ENCODE results near the gene HYI.
A peak's percentile ranks its signal among the peaks of the same experiment; 100 is the strongest.
"Not testable (repeated sequence)": the region's sequence is repeated elsewhere in the genome, so short reads cannot be mapped to it uniquely, and the experiment has no call there.

Gene HYI

DNA sequence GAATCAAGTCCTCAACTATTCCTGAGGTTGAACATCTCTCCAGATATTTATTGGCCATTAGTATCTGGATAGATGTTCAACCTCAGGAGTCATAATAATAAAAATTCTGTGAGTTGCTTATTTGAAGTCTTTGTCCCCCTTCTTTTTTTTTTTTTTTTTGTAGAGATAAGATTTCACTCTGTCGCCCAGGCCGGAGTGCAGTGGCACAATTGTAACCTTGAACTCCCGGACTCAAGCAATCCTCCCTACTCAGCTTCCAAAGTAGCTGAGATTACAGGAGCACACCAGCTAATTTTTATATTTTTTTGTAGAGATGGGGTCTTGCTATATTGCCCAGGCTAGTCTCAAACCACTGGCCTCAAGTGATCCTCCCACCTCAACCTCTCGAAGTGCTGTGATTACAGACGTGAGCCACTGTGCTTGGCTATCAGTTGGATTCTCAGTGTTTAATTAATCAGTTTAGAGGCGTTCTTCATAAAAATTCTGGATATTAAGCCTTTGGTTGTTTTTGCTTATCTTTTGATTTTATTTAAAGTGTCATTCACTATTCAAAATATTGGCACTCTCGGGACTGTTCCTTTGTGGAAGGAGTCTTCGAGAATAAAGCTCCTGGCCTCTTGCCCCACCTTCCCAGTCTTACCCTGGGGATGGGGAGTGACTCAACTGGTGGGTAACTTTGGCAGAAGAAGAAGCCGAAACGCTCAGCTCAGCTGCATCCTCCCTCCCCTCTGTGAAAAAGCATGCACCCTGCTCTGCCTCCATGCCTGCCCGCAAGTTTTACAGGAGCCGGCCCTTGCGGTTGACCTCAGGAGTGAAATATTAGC is 11.2 kb upstream of the HYI start:
- Histone ChIP-seq H3K79me2 (ENCODE audit: control insufficient read depth, insufficient read depth, low read length, unreplicated experiment) (no peaks in the 10 kb centered on the region), H3K4me1 (ENCODE audit: control insufficient read depth, insufficient read depth, low read length, unreplicated experiment) (no peaks in the 10 kb centered on the region), H3K27me3 (ENCODE audit: insufficient read depth, low read length) (no peaks in the 10 kb centered on the region), H2AFZ (ENCODE audit: low read length, unreplicated experiment) (no peak overlapping the region), H3K4me3 (ENCODE audit: low read depth, low read length) (no peak overlapping the region), H3K36me3 (ENCODE audit: insufficient read depth, low read length) (no peaks in the 10 kb centered on the region), H3K27ac (ENCODE audit: low read depth, low read length) (no peak overlapping the region)

GRCh38 chr1:43463479-43463878 is 9.7 kb upstream of the HYI start:
- no peak overlapping the region for H3K27ac ChIP-seq (ENCODE audit: low read depth, low read length)
- H3K36me3 ChIP-seq (ENCODE audit: insufficient read depth, low read length) = no peaks in the 10 kb centered on the region
- no peak overlapping the region for H2AFZ ChIP-seq (ENCODE audit: low read length, unreplicated experiment)
- H3K27me3 ChIP-seq (ENCODE audit: insufficient read depth, low read length) = no peaks in the 10 kb centered on the region
- H3K79me2 ChIP-seq (ENCODE audit: control insufficient read depth, insufficient read depth, low read length, unreplicated experiment) = no peaks in the 10 kb centered on the region
- no peak overlapping the region for H3K4me3 ChIP-seq (ENCODE audit: low read depth, low read length)
- H3K4me1 ChIP-seq (ENCODE audit: control insufficient read depth, insufficient read depth, low read length, unreplicated experiment) = no peaks in the 10 kb centered on the region

- H2AFZ ChIP-seq (ENCODE audit: low read length, unreplicated experiment) = no peak overlapping the region
- no peaks in the 10 kb centered on the region for H3K79me2 ChIP-seq (ENCODE audit: control insufficient read depth, insufficient read depth, low read length, unreplicated experiment)
- no peak overlapping the region for H3K4me3 ChIP-seq (ENCODE audit: low read depth, low read length)
- H3K4me1 ChIP-seq (ENCODE audit: control insufficient read depth, insufficient read depth, low read length, unreplicated experiment) = no peaks in the 10 kb centered on the region
- no peaks in the 10 kb centered on the region for H3K36me3 ChIP-seq (ENCODE audit: insufficient read depth, low read length)
- no peak overlapping the region for H3K27ac ChIP-seq (ENCODE audit: low read depth, low read length)
- no peaks in the 10 kb centered on the region for H3K27me3 ChIP-seq (ENCODE audit: insufficient read depth, low read length)
These were observed 7.4 kb upstream of the HYI start for GRCh38 chr1:43460988-43461693.

GRCh38 chr1:43458379-43458778 is 4.6 kb upstream of the HYI start:
- H2AFZ ChIP-seq (ENCODE audit: low read length, unreplicated experiment); H3K4me3 ChIP-seq (ENCODE audit: low read depth, low read length); H3K27ac ChIP-seq (ENCODE audit: low read depth, low read length); H3K4me1 ChIP-seq (ENCODE audit: control insufficient read depth, insufficient read depth, low read length, unreplicated experiment); H3K36me3 ChIP-seq (ENCODE audit: insufficient read depth, low read length); H3K27me3 ChIP-seq (ENCODE audit: insufficient read depth, low read length); H3K79me2 ChIP-seq (ENCODE audit: control insufficient read depth, insufficient read depth, low read length, unreplicated experiment): not testable (repeated sequence)

- H3K27me3 ChIP-seq (ENCODE audit: insufficient read depth, low read length) = no peaks in the 10 kb centered on the region
- no peaks in the 10 kb centered on the region for H3K36me3 ChIP-seq (ENCODE audit: insufficient read depth, low read length)
- no peak overlapping the region for H3K27ac ChIP-seq (ENCODE audit: low read depth, low read length)
- peaks cover 2% of the 10 kb centered on the region for H3K79me2 ChIP-seq (ENCODE audit: control insufficient read depth, insufficient read depth, low read length, unreplicated experiment)
- peaks cover 10% of the 10 kb centered on the region for H3K4me1 ChIP-seq (ENCODE audit: control insufficient read depth, insufficient read depth, low read length, unreplicated experiment)
- no peak overlapping the region for H3K4me3 ChIP-seq (ENCODE audit: low read depth, low read length)
- no peak overlapping the region for H2AFZ ChIP-seq (ENCODE audit: low read length, unreplicated experiment)
These were observed 1.6 kb upstream of the HYI start for GRCh38 chr1:43455213-43455889.

GRCh38 chr1:43454270-43455011 is 710 bp upstream of the HYI start:
- Histone ChIP-seq H2AFZ (ENCODE audit: low read length, unreplicated experiment) (peak overlapping the region; percentile 58), H3K27ac (ENCODE audit: low read depth, low read length) (peak overlapping the region; percentile 55), H3K4me1 (ENCODE audit: control insufficient read depth, insufficient read depth, low read length, unreplicated experiment) (peaks cover 10% of the 10 kb centered on the region), H3K79me2 (ENCODE audit: control insufficient read depth, insufficient read depth, low read length, unreplicated experiment) (peaks cover 2% of the 10 kb centered on the region), H3K4me3 (ENCODE audit: low read depth, low read length) (peak overlapping the region; percentile 75), H3K27me3 (ENCODE audit: insufficient read depth, low read length) (no peaks in the 10 kb centered on the region), H3K36me3 (ENCODE audit: insufficient read depth, low read length) (no peaks in the 10 kb centered on the region)

DNA sequence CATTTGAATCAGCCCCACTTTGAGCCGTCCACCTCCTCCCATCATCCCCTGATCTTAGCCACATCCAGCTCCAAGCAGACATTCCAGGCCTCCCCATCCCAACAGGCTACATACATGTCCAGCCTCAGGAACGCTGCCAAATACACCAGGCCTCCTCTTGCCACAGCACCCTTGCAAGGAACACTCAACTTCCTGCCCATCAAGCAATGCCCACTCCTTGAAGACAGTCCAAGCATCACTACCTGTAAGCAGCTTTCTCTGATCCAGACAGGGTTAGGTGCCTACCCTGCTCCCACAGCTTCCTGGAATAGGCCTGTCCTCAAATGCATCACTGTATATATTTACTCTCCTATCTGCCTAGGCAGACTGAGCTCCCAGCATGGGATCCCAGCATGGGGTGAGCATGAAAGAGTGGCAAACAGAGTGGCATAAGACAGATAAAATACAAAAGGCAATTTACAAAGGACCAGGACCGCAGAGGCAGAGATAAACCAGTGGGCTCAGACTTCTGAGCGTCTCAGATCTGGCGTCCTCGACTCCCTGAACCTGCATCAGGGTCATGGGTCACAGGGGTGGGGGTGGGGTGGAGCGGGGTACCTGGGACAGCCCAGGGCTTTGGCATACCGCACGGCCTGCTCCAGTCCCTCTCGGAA is 816 bp downstream of the HYI start:
- Histone ChIP-seq H3K4me3 (ENCODE audit: low read depth, low read length) (peak overlapping the region; percentile 75), H3K27ac (ENCODE audit: low read depth, low read length) (peak overlapping the region; percentile 76), H3K4me1 (ENCODE audit: control insufficient read depth, insufficient read depth, low read length, unreplicated experiment) (peaks cover 10% of the 10 kb centered on the region), H3K79me2 (ENCODE audit: control insufficient read depth, insufficient read depth, low read length, unreplicated experiment) (peaks cover 2% of the 10 kb centered on the region), H2AFZ (ENCODE audit: low read length, unreplicated experiment) (no peak overlapping the region), H3K36me3 (ENCODE audit: insufficient read depth, low read length) (no peaks in the 10 kb centered on the region), H3K27me3 (ENCODE audit: insufficient read depth, low read length) (no peaks in the 10 kb centered on the region)

DNA sequence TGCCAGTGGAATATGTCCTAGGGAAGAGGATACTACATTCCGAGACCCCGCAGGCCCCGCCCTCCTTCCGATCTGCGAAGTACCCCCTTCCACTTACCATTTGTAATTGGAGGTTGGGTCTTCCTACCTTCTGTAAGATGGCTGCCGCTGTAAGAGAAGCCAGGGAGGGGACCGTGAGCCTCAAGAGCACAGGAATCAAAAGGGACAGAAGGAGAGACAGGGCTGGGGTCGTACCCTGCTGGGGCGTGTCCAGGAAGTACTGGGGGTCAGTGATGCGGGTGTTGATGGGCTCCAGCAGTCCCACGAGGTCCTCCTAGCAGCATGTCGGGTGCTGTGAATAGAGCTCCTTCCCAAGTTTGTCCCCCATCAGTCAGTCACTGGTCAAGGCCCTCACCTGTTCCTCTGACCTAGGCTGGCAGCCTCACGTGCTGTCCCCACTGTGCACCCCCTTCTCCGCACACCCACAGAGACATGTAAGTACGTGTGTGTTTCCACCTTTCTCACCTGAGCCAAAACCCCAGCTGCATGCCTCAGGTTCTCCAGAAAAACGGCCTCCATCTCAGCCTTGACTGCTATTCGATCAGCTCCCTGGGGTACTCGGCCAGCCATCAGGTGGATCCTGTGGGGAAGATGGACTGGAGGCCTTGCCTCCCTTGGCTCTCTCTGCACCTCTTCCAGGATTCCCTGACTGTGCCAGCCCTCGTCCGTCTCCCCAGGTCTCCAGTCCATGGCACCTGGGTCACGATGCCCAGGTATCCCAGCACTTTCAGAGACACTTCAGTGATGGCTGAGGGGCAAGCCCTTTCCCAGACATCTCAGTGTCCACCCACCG is 1.8 kb downstream of the HYI start:
- no peak overlapping the region for H3K27ac ChIP-seq (ENCODE audit: low read depth, low read length)

DNA sequence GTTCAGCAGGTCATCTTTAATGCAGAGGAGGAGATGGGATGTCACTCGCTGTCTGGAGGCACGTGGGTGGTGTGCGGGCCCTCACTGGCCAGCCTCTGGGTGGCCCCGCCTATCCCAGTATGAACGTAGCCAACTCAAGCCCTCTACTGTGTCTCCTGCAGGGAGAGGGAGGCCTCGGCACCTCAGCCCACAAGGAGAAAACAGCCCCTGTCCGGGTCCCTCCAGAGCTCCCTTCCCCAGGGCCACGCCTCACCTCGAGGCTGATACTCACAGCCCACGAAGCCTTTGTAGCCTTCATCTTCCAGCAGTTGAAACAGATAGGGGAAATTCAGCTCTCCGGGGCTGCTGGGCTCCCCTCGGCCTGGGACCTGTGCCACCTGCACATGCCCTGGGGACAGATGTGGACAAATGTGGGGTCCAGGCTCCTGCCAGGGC is 2.6 kb downstream of the HYI start:
- Histone ChIP-seq H3K79me2 (ENCODE audit: control insufficient read depth, insufficient read depth, low read length, unreplicated experiment) (peaks cover 2% of the 10 kb centered on the region), H3K4me3 (ENCODE audit: low read depth, low read length) (no peak overlapping the region), H3K36me3 (ENCODE audit: insufficient read depth, low read length) (peaks cover 8% of the 10 kb centered on the region; the same call in 1 of the 2 replicates), H3K4me1 (ENCODE audit: control insufficient read depth, insufficient read depth, low read length, unreplicated experiment) (peaks cover 10% of the 10 kb centered on the region), H3K27me3 (ENCODE audit: insufficient read depth, low read length) (no peaks in the 10 kb centered on the region), H2AFZ (ENCODE audit: low read length, unreplicated experiment) (no peak overlapping the region), H3K27ac (ENCODE audit: low read depth, low read length) (no peak overlapping the region)

More for the DNA sequence above, 1.8 kb downstream of the HYI start:
- peaks cover 10% of the 10 kb centered on the region for H3K4me1 ChIP-seq (ENCODE audit: control insufficient read depth, insufficient read depth, low read length, unreplicated experiment)
- peaks cover 2% of the 10 kb centered on the region for H3K79me2 ChIP-seq (ENCODE audit: control insufficient read depth, insufficient read depth, low read length, unreplicated experiment)
- no peaks in the 10 kb centered on the region for H3K27me3 ChIP-seq (ENCODE audit: insufficient read depth, low read length)
- no peak overlapping the region for H3K4me3 ChIP-seq (ENCODE audit: low read depth, low read length)
- H3K36me3 ChIP-seq (ENCODE audit: insufficient read depth, low read length) = peaks cover 2% of the 10 kb centered on the region; the same call in 1 of the 2 replicates
- no peak overlapping the region for H2AFZ ChIP-seq (ENCODE audit: low read length, unreplicated experiment)
